Stimulated activated CD4-positive, alpha-beta T cell treated with anti-CD3 and anti-CD28 coated beads, Interleukin-1b, Interleukin-23, amount 100 ng/mL, for 4 hours (primary cell): Measurements from ENCODE around the gene BPIFB4.

Experiments used
- DNase-seq, 2 donors: peaks; one replicate each; pipeline ENCODE4 v3.0.0-alpha.2; 2020; ENCODE audit warnings: low read depth in 2 of 2

The BPIFB4 gene

GRCh38 chr20:33062105-33062824 is 17.2 kb upstream of the BPIFB4 start:
- DNase-seq, result no peak

GRCh38 chr20:33062825-33063149 is 16.7 kb upstream of the BPIFB4 start:
- no peak for DNase-seq

- DNase-seq, result no peak
Observed at GRCh38 chr20:33063271-33063670, 16.2 kb upstream of the BPIFB4 start.

- no peak for DNase-seq
Observed at GRCh38 chr20:33064572-33065287, 14.7 kb upstream of the BPIFB4 start.

GRCh38 chr20:33065785-33066184 is 13.7 kb upstream of the BPIFB4 start:
- DNase-seq, result no peak

- DNase-seq, result no peak
Observed at GRCh38 chr20:33067806-33068205, 11.6 kb upstream of the BPIFB4 start.

GRCh38 chr20:33068251-33068939 is 11.0 kb upstream of the BPIFB4 start:
- no peak for DNase-seq

- no peak for DNase-seq
Observed at GRCh38 chr20:33069673-33070072, 9.8 kb upstream of the BPIFB4 start.

- DNase-seq, result no peak
Observed at GRCh38 chr20:33070111-33071053, 9.1 kb upstream of the BPIFB4 start.

GRCh38 chr20:33071198-33071597 is 8.2 kb upstream of the BPIFB4 start:
- DNase-seq, result no peak

GRCh38 chr20:33072362-33072761 is 7.1 kb upstream of the BPIFB4 start:
- DNase-seq, result no peak

GRCh38 chr20:33072813-33073212 is 6.6 kb upstream of the BPIFB4 start:
- DNase-seq, result no peak

GRCh38 chr20:33074675-33075074 is 4.8 kb upstream of the BPIFB4 start:
- DNase-seq, result no peak

- DNase-seq, result no peak
Observed at GRCh38 chr20:33075281-33075680, 4.2 kb upstream of the BPIFB4 start.

GRCh38 chr20:33076662-33077372 is 2.6 kb upstream of the BPIFB4 start:
- DNase-seq, result no peak

- no peak for DNase-seq
Observed at GRCh38 chr20:33081411-33082154, 2.1 kb downstream of the BPIFB4 start.

GRCh38 chr20:33082546-33082945 is 3.1 kb downstream of the BPIFB4 start:
- no peak for DNase-seq

GRCh38 chr20:33083544-33084340 is 4.3 kb downstream of the BPIFB4 start:
- DNase-seq, result no peak

- no peak for DNase-seq
Observed at GRCh38 chr20:33084722-33085121, 5.3 kb downstream of the BPIFB4 start.
